Limb (tissue), 2 donors: ENCODE data around the gene RBM18.

Experiments
- DNase-seq, 2 donors: peaks; one replicate each; pipeline ENCODE4 v3.0.0-alpha.2; 2016; ENCODE audit errors: extremely low spot score in 2 of 2

RBM18 gene

DNA sequence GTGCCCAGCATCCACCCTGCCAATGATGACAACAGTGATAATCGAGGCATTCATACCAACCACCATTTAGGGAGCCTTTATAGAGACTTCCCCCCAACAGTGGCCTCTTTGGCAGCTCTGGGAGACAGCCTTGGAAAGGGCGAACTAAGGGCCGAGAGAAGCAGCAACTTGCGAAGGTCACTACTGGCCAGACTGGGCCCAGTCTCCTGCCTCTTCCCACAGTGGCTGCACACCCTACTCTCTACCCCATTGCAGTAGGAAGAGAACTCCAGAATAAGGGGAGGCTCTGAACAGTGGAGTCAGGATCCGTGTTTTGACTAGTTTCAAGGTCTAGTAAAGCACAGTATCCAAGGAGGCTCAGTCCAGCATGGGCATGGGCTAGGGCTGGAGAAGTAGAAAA is 41.2 kb downstream of the RBM18 start:
- no peak for DNase-seq

DNA sequence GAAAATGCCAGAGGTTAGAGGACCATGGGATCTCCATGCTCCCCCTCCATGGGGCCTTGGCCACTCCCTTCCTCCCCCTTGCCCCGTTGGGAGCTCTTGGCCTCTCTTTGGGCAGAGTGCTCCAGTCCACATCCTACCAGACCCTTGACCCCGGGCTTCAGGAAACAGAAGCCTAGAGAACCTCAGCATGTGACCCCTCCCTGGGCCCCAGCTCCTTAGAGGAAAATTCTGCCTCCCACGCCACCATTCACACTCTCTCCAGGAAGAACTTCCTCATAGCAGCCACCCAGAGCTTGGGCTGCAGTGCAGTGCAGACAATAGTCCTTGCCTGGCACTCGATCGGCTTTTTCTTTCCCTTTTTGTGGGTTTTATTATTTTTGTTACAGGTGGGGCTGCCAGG is 41.8 kb downstream of the RBM18 start:
- DNase-seq, result no peak

DNA sequence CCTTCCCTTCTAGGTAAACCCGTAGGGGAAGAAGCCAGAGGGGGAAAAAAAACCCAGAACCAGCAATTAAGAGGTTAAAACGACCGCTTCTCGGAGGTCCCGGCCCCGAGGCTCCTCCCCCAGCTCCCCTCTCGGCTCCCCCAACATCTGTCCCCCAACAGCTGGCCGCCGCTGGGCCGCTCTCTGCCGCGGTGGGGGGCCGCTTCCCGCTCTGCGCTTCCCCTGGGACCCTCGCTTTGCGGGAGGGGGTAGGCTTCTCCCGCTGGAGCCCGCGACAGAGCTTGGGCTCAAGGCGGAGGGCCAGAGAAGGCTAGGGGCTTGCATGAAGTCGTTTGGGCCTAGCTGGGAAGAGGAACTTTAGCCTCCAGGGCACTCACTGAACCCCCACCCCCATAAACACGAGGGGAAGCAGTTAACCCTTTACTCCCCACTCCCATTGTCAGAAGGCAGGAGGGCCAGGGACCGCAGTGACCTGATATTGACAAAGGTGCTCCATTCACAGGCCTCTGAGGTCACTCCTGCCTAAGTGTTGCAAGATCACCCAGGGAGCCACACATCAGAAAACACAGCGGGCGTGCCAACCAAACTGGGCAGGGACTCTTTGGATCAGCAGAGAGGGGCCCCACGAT is 43.3 kb downstream of the RBM18 start:
- peak in 1 of 2 donors; percentile 72 for DNase-seq

DNA sequence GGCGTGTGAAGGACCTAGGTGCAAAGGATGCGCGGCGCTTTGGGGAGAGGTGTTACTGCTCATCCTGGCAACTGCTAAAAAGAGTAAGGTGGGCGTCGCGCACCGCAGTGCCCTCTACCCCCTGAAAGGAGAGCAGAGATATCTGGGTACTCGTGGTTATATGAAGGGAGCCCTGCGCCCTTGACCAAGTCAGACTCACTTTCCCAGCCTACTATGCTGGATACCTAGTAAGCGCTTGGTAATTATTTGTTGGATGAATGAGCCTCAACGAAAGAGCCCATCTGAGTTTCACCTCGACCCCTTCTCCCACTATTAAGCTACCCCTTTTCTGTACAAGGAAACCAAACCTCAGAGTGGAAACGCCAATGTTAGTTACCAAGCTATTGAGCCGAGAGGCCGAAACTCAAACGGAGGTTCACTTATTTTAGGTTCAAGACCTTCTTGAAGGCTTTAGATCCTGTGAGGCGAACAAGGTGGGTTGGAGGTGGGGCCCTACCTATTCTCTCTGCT is 43.9 kb downstream of the RBM18 start:
- DNase-seq, result no peak

DNA sequence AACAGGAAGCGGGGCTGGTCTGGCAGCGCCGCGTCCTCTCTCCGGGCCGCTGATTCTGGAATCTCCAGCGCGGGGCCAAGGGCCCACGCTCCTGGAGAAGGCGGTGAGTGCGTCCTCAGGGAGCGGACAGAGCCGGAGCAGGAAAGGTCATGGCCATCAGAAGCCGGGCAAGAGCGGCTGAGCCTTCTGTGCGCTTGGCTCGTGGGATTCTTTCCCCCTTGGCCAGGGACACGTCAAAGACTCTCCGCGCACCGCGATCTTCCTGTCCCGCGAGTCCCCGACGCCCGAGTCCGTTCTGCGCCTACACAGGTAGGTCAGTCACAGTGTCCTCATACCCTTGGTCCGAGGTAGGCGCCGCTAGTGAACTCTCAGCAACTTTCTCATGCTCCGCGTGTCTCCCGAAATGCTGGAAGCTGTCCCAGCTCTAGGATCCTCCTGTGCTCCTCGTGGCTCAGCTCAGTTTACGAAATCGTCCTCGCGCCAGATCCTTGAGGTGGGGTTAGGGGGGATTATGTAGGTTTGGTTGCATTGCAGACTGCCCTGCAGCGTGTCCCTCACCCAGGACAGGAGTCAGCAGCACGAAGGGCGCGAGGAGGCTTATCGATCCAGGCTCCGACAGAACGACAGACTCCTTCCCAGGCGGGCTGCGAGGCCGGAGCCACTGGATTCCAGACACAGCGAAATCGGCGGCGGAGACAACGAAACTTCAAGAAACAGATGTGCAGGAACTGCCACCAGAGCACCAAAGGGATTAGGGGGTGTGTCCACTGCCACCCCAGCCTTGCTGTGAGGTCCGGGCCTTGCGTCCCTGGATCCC is 44.6 kb downstream of the RBM18 start:
- peak in 1 of 2 donors; percentile 69 for DNase-seq

DNA sequence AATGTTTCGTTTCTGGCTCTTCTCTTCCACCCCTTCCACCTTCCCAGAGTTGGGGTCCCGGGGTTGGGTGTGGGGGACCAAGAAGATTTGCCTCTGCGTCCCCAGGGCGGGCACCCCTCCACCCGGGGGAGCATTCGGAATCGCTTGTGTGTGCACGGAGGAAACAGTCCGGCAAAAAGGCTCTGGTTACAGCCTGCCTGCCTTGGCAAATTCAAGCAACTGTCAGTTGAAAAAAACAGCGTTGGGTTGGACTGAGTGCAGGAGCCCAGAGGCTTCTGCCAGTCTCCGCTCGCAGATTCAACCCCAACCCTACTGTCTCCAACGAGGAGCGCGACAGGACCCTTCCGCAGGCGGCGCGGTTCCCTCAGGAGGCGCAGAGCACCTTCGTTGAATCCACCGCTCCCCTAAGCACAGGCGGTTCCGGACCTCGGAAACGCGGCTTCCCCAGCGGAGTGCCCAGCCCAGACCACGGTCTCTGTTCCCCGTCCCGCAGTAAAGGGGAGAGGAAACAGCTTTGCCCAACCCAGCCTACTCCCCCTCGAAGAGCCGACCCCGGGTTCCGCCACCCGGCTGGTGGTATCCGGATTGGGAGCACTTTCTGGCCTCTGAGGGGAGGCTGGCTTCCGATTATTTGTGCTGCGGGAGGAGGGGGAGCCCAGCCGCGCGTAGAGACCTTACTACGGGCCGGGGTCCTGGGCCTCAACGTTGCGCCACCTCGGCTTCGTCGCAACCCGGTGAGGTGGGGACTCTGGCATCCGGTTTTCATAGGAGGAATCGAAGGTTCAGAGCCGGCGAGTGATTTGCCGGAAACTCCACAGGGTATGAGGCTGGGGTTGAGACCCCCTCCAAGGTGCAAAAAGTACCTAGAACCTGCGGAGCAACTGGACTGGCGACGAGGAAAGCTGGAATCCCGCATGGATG is 45.4 kb downstream of the RBM18 start:
- no peak for DNase-seq

DNA sequence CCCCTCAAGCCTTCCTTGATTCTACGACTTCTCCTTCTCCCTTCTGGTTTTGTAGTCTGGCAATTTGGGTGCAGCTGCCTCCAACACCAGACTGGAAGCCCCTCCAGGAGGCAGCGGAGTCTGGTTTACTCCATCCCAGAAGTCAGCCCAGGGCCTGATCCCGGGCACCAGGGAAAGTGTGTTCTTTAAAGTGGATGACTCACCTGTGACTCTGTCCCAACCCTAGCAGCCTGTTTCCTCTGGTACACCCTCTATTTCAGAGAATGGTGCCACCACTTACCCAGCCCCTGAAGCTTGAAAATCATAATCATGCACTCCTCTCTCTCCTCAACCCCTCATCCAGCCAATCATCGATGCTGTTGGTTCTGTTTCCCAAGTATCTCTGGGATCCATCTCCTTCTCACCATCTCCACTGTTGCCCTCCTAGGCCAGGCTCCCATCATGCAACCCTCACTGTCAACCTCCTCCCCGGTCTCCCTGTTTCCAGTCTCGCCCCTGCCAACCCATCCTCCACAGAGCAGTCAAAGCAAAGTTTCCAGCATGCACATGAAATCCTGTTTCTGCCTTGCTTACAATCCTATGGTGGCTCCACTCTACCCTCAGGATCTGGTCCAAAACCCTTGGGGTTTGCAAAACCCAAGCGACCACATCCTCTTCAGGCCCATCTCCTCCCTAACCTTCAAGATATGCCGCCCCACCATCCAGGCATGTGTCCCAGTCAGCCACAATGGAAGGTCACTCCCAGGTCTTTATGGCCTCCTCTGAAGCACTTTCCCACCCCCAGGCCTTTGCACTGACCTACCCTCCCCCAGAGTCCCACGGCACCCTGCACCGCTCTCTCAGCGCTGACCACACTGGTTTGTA is 46.3 kb downstream of the RBM18 start:
- no peak for DNase-seq

DNA sequence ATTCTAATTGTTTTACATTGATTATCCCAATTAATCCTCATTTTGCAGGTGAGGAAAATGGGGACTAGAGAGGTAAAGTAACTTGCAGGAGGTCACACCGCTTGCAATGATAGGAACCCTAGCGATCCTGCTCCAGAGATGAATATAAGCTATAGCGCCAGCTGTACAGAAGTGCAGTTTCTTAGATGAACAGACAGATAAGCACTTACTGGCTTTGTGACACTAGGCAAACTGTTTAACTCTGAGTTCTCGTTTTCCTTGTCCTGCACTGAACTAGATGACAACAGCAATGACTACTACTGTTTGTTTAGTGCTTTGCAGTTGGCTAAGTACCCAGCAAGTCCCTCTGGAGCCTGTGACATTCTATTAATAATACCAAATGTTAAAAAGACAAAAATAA is 47.0 kb downstream of the RBM18 start:
- no peak for DNase-seq

DNA sequence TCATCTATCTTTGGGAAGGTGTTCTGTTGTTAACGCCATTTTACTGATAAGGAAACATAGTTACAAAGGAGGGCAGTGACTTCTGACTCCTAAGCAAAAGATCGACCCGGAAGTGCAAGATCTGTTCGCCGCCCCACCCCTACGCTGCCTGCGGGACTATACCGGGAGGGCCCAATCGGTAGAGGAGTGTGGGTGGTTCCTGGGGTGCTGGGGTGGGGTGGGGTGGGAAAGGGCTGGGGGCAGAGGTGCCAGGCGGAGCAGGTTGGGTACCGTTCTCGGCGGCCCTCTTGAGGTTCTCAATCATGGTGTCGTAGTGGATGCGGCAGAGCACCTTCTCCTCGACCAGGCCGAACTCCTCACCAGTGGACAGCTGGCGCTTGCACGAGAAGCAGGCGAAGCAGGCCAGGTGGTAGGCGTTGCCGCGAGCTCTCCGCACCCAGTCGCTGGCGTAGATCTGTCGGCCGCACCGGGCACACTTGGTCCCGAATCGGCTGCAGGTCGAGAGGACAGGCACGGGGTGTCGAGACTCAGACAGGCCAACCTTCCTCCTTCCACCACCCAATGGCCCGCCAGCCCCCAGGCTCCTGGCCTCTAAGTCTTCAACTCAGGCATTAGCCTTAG is 47.7 kb downstream of the RBM18 start:
- DNase-seq, result no peak

DNA sequence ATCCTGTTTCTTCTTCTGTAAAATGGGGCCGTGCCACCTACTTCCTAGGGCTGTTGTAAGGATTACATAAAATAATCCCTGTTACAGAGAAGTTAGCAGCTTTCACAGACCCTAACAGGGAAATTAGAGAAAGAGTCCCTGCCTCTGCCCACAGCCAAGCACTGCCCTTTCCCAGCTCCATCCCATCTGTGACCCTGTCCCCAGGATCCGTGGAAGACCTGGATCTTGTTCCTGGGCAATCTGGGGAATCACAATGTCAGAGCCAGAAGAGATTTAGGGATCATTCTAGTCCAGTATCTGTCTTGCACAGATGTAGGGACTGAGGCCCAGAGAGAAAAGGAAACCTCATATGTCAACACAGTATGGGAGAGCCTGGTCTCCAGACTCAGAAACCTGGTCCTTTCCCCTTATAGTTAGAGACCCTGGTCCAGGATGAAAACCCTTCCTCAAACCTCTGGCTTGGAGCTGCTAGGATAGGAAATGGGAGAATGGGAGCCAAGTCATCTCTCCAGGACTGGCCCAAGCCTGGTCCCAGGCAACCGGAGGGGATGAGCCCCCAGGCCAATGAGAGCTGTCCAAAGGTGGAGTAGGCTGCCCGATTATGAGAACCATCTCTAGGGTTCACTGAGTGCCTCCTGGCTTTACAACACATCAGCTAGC is 48.4 kb downstream of the RBM18 start:
- no peak for DNase-seq

DNA sequence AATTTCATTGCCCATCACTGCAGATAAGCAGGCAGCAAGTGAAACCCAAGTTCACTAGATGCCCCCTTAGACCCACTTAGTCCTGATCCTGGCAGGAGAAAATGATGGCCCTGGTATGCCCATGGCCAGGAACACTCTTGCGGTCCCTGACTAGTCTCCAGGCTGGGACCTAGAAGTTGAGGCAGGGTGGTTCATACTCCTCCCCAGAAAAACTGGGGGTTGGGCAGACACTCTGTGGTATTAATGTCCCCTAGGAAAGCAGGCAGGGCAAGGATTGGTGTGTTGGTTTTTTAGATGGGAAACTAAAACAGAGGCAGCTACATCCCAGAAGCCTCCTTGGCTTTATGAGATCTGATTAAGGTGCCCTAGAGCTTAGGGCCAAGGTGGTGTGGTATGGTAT is 49.0 kb downstream of the RBM18 start:
- DNase-seq, result no peak

DNA sequence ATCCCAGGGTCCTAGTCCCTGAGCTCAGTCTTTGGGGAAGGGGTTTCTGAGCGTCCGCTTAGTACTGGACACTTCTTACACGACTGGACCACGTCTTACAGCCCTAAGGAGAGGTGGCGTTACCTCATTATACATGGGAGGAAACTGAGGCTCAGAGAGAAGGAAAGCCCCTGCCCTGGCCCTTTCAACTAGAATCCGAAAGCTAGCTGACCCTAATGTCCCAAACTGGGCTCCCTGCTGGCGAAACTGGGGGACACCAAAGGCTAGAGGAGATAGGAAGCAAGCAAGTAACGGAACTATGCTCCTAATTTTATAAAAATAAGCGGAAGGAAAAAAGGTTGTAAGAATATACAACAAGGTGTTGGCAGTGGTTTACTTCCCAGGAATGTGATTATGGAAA is 50.1 kb downstream of the RBM18 start:
- DNase-seq, result no peak

DNA sequence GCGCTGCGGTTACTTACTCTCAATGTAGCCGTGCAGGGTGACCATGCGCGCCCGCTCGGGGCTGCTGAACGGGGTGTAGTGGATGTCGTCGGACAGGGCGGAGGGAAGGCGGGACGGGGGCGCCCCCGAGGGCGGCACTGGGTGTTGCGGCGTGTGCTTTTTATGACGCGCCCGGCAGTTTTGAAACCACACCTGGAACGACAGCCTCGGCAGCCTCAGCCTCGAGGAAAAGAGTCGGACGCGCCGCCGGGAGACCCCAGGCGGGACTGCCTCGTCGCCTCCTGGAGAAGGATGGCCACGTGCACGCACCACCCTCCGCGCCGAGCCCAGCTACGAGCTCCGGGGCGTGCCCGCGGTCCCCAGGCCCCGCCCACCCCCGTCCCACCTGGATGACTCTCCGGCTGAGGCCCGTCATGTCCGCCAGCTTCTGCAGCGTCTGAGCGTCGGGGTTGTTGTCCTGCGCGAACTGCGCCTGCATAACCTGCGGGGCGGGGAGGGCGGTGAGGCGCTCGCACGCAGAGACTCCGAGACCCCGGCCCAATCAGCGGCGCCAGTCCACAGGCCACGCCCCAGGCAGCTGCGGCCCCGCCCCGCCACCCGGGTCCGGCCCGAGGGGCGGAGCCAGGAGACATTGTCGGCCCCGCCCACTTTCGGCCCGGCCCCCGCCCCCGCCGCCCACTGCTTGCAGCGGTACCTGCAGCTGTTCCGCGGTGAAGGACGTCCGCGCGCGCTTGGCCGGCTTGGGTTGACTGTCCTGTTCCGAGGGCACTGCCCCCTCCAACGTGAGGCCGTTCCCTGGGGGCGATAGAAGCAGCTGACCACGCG is 50.8 kb downstream of the RBM18 start:
- peak in 1 of 2 donors; percentile 82 for DNase-seq

DNA sequence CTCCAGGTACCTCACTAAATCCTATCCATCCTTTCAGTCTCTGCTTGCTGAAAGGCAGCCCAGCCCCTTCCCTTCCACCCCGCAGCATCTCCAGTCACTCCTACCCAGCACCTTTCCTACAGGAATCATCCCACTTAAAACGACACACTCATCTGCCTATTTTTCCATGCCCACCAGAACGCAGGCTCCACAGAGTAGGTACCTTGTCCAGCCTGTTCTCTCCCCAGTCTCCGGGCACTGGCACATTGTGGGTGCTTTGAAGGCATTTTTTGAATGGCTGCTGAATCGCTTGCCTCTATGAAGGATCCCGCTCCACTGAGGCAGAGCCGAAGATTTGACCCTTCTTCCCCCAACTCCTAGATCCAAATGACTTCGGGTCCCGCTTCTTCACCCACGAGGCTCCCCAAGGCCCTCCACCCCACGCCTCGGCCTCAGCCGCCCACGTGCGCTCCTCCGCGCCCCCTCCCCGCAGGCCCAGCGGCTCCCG is 51.5 kb downstream of the RBM18 start:
- DNase-seq, result no peak

DNA sequence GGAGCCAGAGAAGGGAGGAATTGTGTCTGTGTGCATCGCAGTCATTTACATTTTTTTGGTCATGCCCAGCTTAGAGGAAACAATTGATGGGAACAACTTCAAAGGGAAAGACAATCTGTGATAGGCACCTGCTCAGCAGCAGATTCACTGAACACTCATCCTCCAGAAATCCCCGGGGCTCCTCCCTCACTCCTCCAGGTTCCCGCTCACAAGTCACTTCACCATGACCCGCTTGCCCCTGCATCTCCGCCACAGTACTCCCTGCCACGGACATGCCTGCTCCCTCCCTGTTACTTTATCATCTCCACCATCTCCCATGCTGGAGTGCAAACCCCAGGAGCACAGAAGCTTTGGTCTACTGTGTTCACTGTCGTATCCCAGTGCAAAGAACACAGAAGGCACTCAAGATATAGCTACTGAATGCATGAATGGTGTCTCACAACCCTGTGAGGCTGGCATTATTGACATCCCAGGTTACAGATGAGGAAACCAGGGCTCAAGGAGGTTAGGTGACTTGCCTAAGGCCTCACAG is 52.1 kb downstream of the RBM18 start:
- no peak for DNase-seq

DNA sequence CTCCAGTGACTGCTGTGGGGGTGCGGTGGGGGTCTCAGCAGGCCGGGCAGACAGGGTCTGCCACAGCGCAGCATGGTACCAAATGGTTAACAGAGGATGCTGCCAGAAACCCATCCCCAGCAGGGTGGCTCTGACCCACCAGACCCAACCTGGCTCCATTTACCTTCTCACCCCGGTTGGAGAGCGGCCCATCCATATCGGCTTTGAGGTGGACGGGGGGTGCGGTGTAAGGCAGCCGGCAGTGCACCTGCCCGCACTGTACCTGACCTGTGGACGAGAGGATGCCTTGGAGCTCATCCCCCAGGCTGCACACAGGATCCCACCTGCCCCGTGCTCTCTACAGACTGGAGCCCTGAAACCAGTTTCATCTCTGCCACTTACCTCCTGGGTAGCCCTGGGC is 55.2 kb downstream of the RBM18 start:
- no peak for DNase-seq

DNA sequence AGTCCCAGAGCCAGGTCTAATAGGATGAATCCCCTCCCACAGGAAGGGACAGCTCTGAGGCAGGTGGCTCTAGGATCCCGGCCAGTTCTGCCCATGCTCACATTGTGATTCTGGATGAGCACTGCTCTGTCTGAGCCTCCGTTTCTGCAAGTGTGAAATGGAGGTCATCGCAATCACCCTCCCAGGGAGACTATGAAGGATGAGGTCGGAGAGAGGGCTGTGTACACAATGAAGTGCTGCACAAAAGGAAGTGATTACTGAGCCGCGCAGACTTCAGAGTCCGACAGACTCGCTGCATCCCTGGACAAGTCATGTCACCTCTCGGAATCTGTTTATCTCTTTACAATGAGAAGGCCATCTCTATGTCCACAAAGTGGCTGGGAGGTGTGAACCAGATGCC is 57.5 kb downstream of the RBM18 start:
- no peak for DNase-seq
